ENCODE data around the gene PLEKHJ1. TPM values are rescaled to one million over a fixed set of nuclear protein-coding genes. Genes with fewer than 3 reads are reported as not detected.

The PLEKHJ1 gene
- total and polyA plus RNA-seq, 3 experiments from 2014 or later: 96.6 to 120 (median 99.1) TPM

DNA sequence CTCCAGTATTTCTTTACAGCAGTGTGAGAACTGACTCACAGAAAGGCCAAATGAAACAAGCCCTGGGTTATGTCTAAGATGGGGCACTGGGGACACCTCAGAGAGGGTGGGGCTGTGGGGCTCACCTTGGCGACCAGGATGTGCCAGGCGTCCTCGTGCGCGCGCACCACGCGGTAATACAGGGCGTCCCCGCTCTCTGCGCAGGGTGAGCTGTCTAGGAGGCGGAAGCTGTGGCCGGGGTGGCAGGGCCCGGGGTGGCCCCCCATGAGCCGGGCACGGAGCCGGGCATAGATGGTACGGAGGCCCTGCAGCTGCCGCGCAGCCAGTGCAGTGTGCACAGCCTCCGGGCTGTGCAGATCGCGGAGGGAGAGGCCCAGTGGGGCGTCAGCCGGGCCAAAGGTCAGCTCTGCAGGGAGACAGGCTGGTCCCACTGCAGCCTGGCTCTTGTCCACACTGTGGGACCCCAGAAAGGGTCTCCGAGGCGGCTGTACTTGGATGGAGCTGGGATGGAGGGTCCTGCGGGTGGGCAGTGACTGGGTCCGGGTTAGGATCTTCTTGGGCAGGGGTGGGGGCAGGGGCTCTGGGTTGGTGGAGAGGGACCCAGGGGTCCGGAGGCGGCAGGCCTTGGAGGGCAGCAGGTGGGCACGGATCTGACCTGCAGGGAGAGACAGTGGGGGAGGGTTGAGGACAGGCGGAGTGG is 42.5 kb upstream of the PLEKHJ1 start:
- no peaks in the 10 kb centered on the region for H3K9me3 ChIP-seq (ENCODE audit: low read length)
- no peaks in the 10 kb centered on the region for H3K27me3 Mint-ChIP-seq
- H3K36me3 Mint-ChIP-seq: peaks cover 0 to 21% (median 2%) of the 10 kb centered on the region in 3 donors
- no peaks in the 10 kb centered on the region for H3K27me3 ChIP-seq (ENCODE audit: insufficient read depth, low read length, poor library complexity, severe bottlenecking)
- no peak overlapping the region for H3K27ac ChIP-seq (ENCODE audit: low read depth, low read length)
- ChIA-PET POLR2A (no interaction called here), CTCF (interaction anchor here (1.1 to 1.5 kb wide), 2 partner anchors 10 to 39 kb away, joined by 3 to 5 read pairs; no protein-coding TSS in a partner anchor)
- H3K4me3 ChIP-seq (ENCODE audit: low read length): no peak overlapping the region
- peaks cover 24 to 37% (median 27%) of the 10 kb centered on the region in 3 donors for H3K4me1 Mint-ChIP-seq
- H3K27ac Mint-ChIP-seq: peak overlapping the region in 2 of 8 donors; percentile 36 to 47
- no peaks in the 10 kb centered on the region for H3K9me3 Mint-ChIP-seq
- peaks cover 27% of the 10 kb centered on the region for H3K4me1 ChIP-seq (ENCODE audit: insufficient read depth, low read length)
- H3K4me3 Mint-ChIP-seq: peak overlapping the region in 2 of 7 donors; percentile 30 to 65
- H3K36me3 ChIP-seq (ENCODE audit: insufficient read depth, low read length): no peaks in the 10 kb centered on the region
- DNase-seq: no peak

DNA sequence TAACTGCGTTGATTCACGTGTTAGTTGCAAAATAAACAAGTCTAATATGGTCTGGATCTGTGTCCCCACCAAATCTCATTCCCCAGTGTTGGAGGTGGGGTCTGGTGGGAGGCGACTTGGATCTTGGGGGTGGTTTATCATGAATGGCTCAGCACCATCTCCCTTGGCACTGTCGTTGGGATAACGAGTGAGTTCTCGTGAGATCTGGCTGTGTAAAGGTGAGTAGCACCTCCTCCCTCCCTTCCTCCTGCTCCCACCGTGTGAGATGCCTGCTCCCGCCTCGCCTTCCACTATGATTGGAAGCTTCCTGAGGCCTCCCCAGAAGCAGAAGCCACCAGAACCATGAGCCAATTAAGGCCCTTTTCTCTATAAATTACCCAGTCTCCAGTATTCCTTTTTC is 41.0 kb upstream of the PLEKHJ1 start:
- H3K27ac Mint-ChIP-seq: peak overlapping the region in 3 of 8 donors; percentile 43 to 83 (median 63)
- H3K36me3 Mint-ChIP-seq: peaks cover 0 to 34% (median 4%) of the 10 kb centered on the region in 3 donors
- DNase-seq: no peak
- no peak overlapping the region for H3K4me3 ChIP-seq (ENCODE audit: low read length)
- no peak overlapping the region for H3K27ac ChIP-seq (ENCODE audit: low read depth, low read length)
- H3K36me3 ChIP-seq (ENCODE audit: insufficient read depth, low read length): peaks cover 6% of the 10 kb centered on the region
- ChIA-PET POLR2A (interaction anchor here (2.2 kb wide), 1 partner anchor 12 kb away, joined by 11 read pairs; no protein-coding TSS in a partner anchor), CTCF (interaction anchor here (0.8 to 1.6 kb wide), 4 partner anchors 9 to 334 kb away, joined by 3 to 4 read pairs (median 3); no protein-coding TSS in a partner anchor)
- H3K27me3 ChIP-seq (ENCODE audit: insufficient read depth, low read length, poor library complexity, severe bottlenecking): no peaks in the 10 kb centered on the region
- H3K9me3 ChIP-seq (ENCODE audit: low read length): no peaks in the 10 kb centered on the region
- peaks cover 24 to 42% (median 28%) of the 10 kb centered on the region in 3 donors for H3K4me1 Mint-ChIP-seq
- H3K4me1 ChIP-seq (ENCODE audit: insufficient read depth, low read length): peaks cover 33% of the 10 kb centered on the region
- H3K9me3 Mint-ChIP-seq: no peaks in the 10 kb centered on the region
- H3K27me3 Mint-ChIP-seq: no peaks in the 10 kb centered on the region
- H3K4me3 Mint-ChIP-seq: peak overlapping the region in 3 of 7 donors; percentile 41 to 80 (median 75)

DNA sequence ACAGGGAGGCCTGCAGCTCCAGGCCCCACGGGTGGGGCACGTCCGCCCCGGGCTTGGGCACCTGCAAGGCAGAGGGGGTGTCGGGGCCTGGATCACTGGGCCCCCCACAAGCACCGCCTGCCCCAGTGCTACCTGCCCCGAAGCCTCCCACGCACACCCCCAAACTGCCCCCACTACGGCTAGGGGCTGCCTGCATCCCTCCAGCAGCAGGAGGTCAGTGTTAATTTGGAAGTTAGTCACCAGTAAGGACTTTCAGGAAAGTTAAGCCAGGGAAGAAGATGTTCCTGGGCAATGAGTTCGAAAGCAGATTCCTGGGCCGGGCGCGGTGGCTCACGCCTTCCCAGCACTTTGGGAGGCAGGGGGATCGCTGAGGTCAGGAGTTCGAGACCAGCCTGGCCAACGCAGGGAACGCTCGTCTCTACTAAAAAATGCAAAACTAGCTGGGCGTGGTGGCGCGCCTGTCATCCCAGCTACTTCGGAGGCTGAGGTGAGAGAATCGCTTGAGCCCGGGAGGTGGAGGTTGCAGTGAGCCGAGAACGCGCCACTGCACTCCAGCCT is 40.4 kb upstream of the PLEKHJ1 start:
- no peaks in the 10 kb centered on the region for H3K27me3 ChIP-seq (ENCODE audit: insufficient read depth, low read length, poor library complexity, severe bottlenecking)
- ChIA-PET CTCF (interaction anchor here (1.2 to 6.8 kb wide), 4 partner anchors 13 to 335 kb away, joined by 3 to 70 read pairs (median 8); partner anchors contain the start of genes PLEKHJ1 and SF3A2), POLR2A (interaction anchor here (1.0 to 2.2 kb wide), 2 partner anchors 13 to 117 kb away, joined by 4 to 11 read pairs; no protein-coding TSS in a partner anchor)
- H3K9me3 Mint-ChIP-seq: no peaks in the 10 kb centered on the region
- peaks cover 25 to 42% (median 29%) of the 10 kb centered on the region in 3 donors for H3K4me1 Mint-ChIP-seq
- peaks cover 10% of the 10 kb centered on the region for H3K36me3 ChIP-seq (ENCODE audit: insufficient read depth, low read length)
- H3K4me3 ChIP-seq (ENCODE audit: low read length): no peak overlapping the region
- peaks cover 0 to 3% of the 10 kb centered on the region in 2 donors for H3K27me3 Mint-ChIP-seq
- no peak overlapping the region for H3K27ac ChIP-seq (ENCODE audit: low read depth, low read length)
- H3K4me1 ChIP-seq (ENCODE audit: insufficient read depth, low read length): peaks cover 33% of the 10 kb centered on the region
- no peaks in the 10 kb centered on the region for H3K9me3 ChIP-seq (ENCODE audit: low read length)
- no peak for DNase-seq
- peaks cover 0 to 40% (median 8%) of the 10 kb centered on the region in 3 donors for H3K36me3 Mint-ChIP-seq
- H3K4me3 Mint-ChIP-seq: no peak overlapping the region
- peak overlapping the region in 2 of 8 donors; percentile 11 to 83 for H3K27ac Mint-ChIP-seq

DNA sequence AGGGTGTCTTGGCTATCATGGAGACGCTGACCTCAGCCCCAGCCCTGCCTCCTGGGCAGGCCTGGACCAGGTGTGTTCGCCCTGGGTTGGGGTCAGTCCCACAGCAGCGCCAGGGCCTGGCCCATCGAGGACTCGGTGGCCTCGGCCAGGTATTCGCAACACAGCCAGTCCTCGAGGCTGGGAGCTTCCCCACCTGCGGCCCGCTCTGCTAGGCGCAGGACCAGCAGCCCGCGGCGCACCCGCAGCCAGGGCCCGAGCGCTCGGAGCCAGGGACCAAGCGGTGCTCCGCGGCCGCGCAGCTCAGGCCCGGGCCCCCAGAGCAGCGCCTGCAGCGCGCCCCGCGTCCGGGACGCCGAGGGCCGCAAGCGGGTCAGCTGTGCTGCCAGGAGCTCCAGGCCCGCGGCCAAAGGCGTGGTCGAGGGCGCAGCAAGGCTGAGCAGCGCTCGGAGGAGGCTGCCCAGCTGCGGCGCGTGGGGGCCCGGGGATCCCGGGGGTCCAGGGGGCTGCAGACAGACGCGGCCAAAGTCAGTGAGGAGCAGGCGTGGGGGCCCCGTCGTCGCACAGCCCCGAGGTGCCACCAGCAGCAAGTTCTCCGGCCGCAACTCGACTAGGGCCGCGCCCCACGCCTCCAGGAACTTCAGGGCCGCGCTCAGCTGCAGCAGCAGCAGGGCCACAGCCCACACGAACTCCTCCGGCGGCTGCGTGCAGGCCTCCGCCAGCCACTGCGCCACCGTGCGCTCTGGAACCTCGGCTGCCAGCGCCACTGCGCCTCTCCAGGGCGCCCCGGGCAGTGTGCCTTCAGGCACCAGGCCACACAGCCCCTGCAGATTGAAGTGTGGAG is 39.7 kb upstream of the PLEKHJ1 start:
- H3K9me3 Mint-ChIP-seq: no peaks in the 10 kb centered on the region
- H3K27ac ChIP-seq (ENCODE audit: low read depth, low read length): no peak overlapping the region
- peaks cover 27 to 43% (median 31%) of the 10 kb centered on the region in 3 donors for H3K4me1 Mint-ChIP-seq
- H3K27me3 ChIP-seq (ENCODE audit: insufficient read depth, low read length, poor library complexity, severe bottlenecking): no peaks in the 10 kb centered on the region
- H3K27ac Mint-ChIP-seq: no peak overlapping the region
- ChIA-PET CTCF (interaction anchor here (1.1 to 6.8 kb wide), 13 partner anchors 9 to 133 kb away, joined by 3 to 70 read pairs (median 12); partner anchors contain the start of genes PEAK3, PLEKHJ1 and SF3A2), POLR2A (interaction anchor here (0.9 to 7.8 kb wide), 5 partner anchors 7 to 118 kb away, joined by 4 to 67 read pairs (median 7); partner anchors contain the start of genes PEAK3 and SF3A2)
- no peak for DNase-seq
- peaks cover 13% of the 10 kb centered on the region for H3K36me3 ChIP-seq (ENCODE audit: insufficient read depth, low read length)
- H3K4me1 ChIP-seq (ENCODE audit: insufficient read depth, low read length): peaks cover 36% of the 10 kb centered on the region
- no peak overlapping the region for H3K4me3 ChIP-seq (ENCODE audit: low read length)
- no peaks in the 10 kb centered on the region for H3K9me3 ChIP-seq (ENCODE audit: low read length)
- peaks cover 0 to 4% of the 10 kb centered on the region in 2 donors for H3K27me3 Mint-ChIP-seq
- H3K4me3 Mint-ChIP-seq: no peak overlapping the region
- H3K36me3 Mint-ChIP-seq: peaks cover 0 to 45% (median 9%) of the 10 kb centered on the region in 3 donors

DNA sequence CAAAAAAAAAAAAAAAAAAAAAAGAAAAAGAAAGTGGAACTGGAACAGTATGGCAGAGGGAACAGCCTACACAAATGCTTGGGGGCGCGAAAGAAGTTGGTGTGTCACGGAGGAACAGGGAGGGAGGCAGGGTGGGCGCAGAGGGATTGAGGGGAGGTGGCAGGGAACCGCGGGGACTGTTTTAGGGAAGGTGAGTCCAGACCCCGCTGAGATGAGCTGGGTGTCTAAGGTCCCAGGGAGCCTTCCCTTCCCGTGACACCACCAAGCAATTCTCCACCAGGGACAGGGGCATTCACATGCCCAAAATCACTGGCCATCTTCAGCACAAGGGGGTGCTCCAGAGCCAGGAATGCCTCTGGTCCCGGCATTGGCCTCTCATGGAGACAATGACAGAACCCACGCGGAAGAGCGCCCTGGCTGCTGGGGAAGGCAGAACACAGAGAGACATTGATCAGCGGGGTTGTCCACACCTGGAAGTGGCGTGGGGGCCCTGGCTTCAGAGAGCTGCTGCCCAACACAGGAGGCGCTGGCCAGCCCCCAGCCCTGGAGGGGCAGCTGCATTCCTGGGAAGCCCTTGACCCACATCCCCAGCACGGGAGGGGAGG is 38.9 kb upstream of the PLEKHJ1 start:
- Mint-ChIP-seq H3K27me3 (peaks cover 0 to 4% of the 10 kb centered on the region in 2 donors), H3K9me3 (no peaks in the 10 kb centered on the region), H3K4me3 (peak overlapping the region in 4 of 7 donors; percentile 31 to 64 (median 38)), H3K36me3 (peaks cover 0 to 46% (median 9%) of the 10 kb centered on the region in 3 donors), H3K4me1 (peaks cover 27 to 41% (median 31%) of the 10 kb centered on the region in 3 donors), H3K27ac (peak overlapping the region in 7 of 8 donors; percentile 35 to 96 (median 76))
- H3K36me3 ChIP-seq (ENCODE audit: insufficient read depth, low read length): peaks cover 13% of the 10 kb centered on the region
- ChIA-PET CTCF (interaction anchor here (1.1 to 6.8 kb wide), 16 partner anchors 9 to 134 kb away, joined by 3 to 70 read pairs (median 8); partner anchors contain the start of genes PEAK3, PLEKHJ1 and SF3A2), POLR2A (interaction anchor here (0.6 to 7.8 kb wide), 10 partner anchors 8 to 203 kb away, joined by 3 to 67 read pairs (median 4); partner anchors contain the start of genes LSM7, PEAK3, SF3A2 and SPPL2B)
- H3K27me3 ChIP-seq (ENCODE audit: insufficient read depth, low read length, poor library complexity, severe bottlenecking): no peaks in the 10 kb centered on the region
- peaks cover 36% of the 10 kb centered on the region for H3K4me1 ChIP-seq (ENCODE audit: insufficient read depth, low read length)
- no peaks in the 10 kb centered on the region for H3K9me3 ChIP-seq (ENCODE audit: low read length)
- peak in 3 of 5 donors; percentile 51 to 74 (median 53) for DNase-seq
- no peak overlapping the region for H3K27ac ChIP-seq (ENCODE audit: low read depth, low read length)
- no peak overlapping the region for H3K4me3 ChIP-seq (ENCODE audit: low read length)

DNA sequence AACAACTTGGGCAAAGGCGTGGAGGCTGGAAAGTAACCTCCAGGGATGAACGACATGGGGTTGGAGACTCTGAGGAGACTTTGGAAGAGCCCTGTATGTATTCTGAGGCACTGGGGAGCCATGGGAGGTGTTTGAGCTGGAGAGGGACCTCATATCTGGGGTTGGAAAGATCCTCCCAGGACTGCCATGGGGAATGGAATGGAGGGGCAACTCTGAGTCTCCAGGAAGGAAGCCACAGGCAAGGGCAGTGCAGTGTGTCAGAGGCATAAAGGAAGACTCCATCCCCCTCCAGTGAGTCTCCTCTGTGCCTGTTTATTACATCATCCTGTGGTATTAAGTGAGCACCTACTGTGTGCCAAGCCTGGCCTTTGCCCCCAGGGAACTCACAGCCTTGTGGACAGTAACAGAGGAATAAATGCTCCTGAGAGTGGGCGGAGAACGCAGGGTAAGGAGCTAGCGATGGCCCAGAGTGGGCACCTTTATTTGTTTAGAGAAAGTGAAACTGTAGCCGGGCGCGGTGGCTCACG is 38.1 kb upstream of the PLEKHJ1 start:
- peak overlapping the region; percentile 70 to 96 (median 84) for H3K27ac Mint-ChIP-seq
- peaks cover 27 to 41% (median 31%) of the 10 kb centered on the region in 3 donors for H3K4me1 Mint-ChIP-seq
- POLR2A ChIA-PET: interaction anchor here (0.6 to 7.8 kb wide), 9 partner anchors 9 to 203 kb away, joined by 3 to 67 read pairs (median 3); partner anchors contain the start of genes LSM7, PEAK3, SF3A2 and SPPL2B
- H3K36me3 ChIP-seq (ENCODE audit: insufficient read depth, low read length): peaks cover 13% of the 10 kb centered on the region
- peaks cover 0 to 52% (median 9%) of the 10 kb centered on the region in 3 donors for H3K36me3 Mint-ChIP-seq
- no peak overlapping the region for H3K4me3 ChIP-seq (ENCODE audit: low read length)
- H3K27me3 Mint-ChIP-seq: peaks cover 0 to 6% of the 10 kb centered on the region in 2 donors
- DNase-seq: no peak
- peaks cover 36% of the 10 kb centered on the region for H3K4me1 ChIP-seq (ENCODE audit: insufficient read depth, low read length)
- H3K4me3 Mint-ChIP-seq: peak overlapping the region; percentile 11 to 99 (median 63)
- no peaks in the 10 kb centered on the region for H3K27me3 ChIP-seq (ENCODE audit: insufficient read depth, low read length, poor library complexity, severe bottlenecking)
- no peaks in the 10 kb centered on the region for H3K9me3 ChIP-seq (ENCODE audit: low read length)
- peaks cover 0 to 3% (median 0%) of the 10 kb centered on the region in 5 donors for H3K9me3 Mint-ChIP-seq
- H3K27ac ChIP-seq (ENCODE audit: low read depth, low read length): no peak overlapping the region
- CTCF ChIA-PET: interaction anchor here (0.8 to 6.8 kb wide), 18 partner anchors 10 to 135 kb away, joined by 3 to 70 read pairs (median 5); partner anchors contain the start of genes PEAK3, PLEKHJ1 and SF3A2

All from CD8-positive, alpha-beta memory T cell (primary cell).